ENCODE measurements around the gene PIGW. TPM values are rescaled to one million over a fixed set of nuclear protein-coding genes. Genes with fewer than 3 reads are reported as not detected.
A peak's percentile ranks its signal among the peaks of the same experiment; 100 is the strongest.

Gene PIGW
- total RNA-seq, 4 donors from 2014 or later = 6.9 to 11.0 (median 9.0) TPM

- H3K9me3 ChIP-seq = no peaks in the 10 kb centered on the region
- WGBS, 2 donors = 8 to 9% methylated on average over 15 of the region's 15 CpGs
- intact Hi-C loops (cut with DNase I) = no loop called here
- peaks cover 0 to 54% (median 4%) of the 10 kb centered on the region in 3 donors for H3K36me3 ChIP-seq
- TF ChIP-seq POLR2A (IDR thresholded peaks at IDR 0.05) = no peak
- TF ChIP-seq CTCF (IDR thresholded peaks at IDR 0.05) = peak in 2 of 6 experiments; percentile 2 to 3
- H3K4me3 ChIP-seq = peak overlapping the region; percentile 82 to 94 (median 94)
- peak overlapping the region; percentile 97 to 100 (median 98) for H3K27ac ChIP-seq
- no peaks in the 10 kb centered on the region for H3K27me3 ChIP-seq
- no peak for DNase-seq
- peaks cover 12 to 36% (median 12%) of the 10 kb centered on the region in 3 donors for H3K4me1 ChIP-seq
Observed at GRCh38 chr17:36535669-36536081, 888 bp downstream of the PIGW start.

- intact Hi-C loops (cut with DNase I) = no loop called here
- no peak for DNase-seq
- H3K4me3 ChIP-seq = no peak overlapping the region
- H3K27me3 ChIP-seq = no peaks in the 10 kb centered on the region
- H3K27ac ChIP-seq = no peak overlapping the region
- WGBS, 2 donors = 96 to 100% methylated on average over 3 of the region's 3 CpGs
- H3K9me3 ChIP-seq = no peaks in the 10 kb centered on the region
- TF ChIP-seq CTCF (IDR thresholded peaks at IDR 0.05) = no peak
- TF ChIP-seq POLR2A (IDR thresholded peaks at IDR 0.05) = no peak
- H3K36me3 ChIP-seq = peaks cover 0 to 25% (median 0%) of the 10 kb centered on the region in 3 donors
- peaks cover 0 to 26% (median 9%) of the 10 kb centered on the region in 3 donors for H3K4me1 ChIP-seq
Observed at GRCh38 chr17:36540696-36541095, 5.9 kb downstream of the PIGW start.

GRCh38 chr17:36542755-36543154 is 8.0 kb downstream of the PIGW start:
- intact Hi-C loops (cut with DNase I) = no loop called here
- Histone ChIP-seq H3K9me3 (no peaks in the 10 kb centered on the region), H3K27ac (no peak overlapping the region), H3K27me3 (no peaks in the 10 kb centered on the region), H3K4me3 (no peak overlapping the region), H3K36me3 (peaks cover 0 to 15% (median 0%) of the 10 kb centered on the region in 3 donors), H3K4me1 (peaks cover 6 to 41% (median 26%) of the 10 kb centered on the region in 3 donors)
- no peak for DNase-seq
- 85 to 91% methylated on average over 14 to 15 of the region's 15 CpGs for WGBS, 2 donors
- TF ChIP-seq CTCF (IDR thresholded peaks at IDR 0.05) (no peak), POLR2A (IDR thresholded peaks at IDR 0.05) (no peak)

- Histone ChIP-seq H3K27me3 (no peaks in the 10 kb centered on the region), H3K4me3 (peak overlapping the region; percentile 77 to 100 (median 92)), H3K4me1 (peaks cover 6 to 53% (median 38%) of the 10 kb centered on the region in 3 donors), H3K9me3 (no peaks in the 10 kb centered on the region), H3K27ac (peak overlapping the region; percentile 96 to 100 (median 100)), H3K36me3 (peaks cover 0 to 3% (median 0%) of the 10 kb centered on the region in 3 donors)
- WGBS, 2 donors = 1% methylated on average over 10 of the region's 10 CpGs
- TF ChIP-seq POLR2A (IDR thresholded peaks at IDR 0.05) (peak in 1 of 4 donors; percentile 17), CTCF (IDR thresholded peaks at IDR 0.05) (peak in 2 of 6 experiments; percentile 5 to 34)
- DNase-seq = no peak
- intact Hi-C loops (cut with DNase I) = no loop called here
Observed at GRCh38 chr17:36544044-36544306, 9.2 kb downstream of the PIGW start.

GRCh38 chr17:36544307-36545076 is 9.7 kb downstream of the PIGW start, which contains the start of gene GGNBP2:
GGNBP2 (plus strand) TSS chr17:36544919; CDS start chr17:36545725, 806 bp downstream.
- Histone ChIP-seq H3K27ac (peak within 1 kb of the TSS; percentile 96 to 100 (median 100)), H3K36me3 (no peaks in the 10 kb centered on the region), H3K4me3 (peak within 1 kb of the TSS; percentile 77 to 100 (median 92)), H3K4me1 (peaks cover 9 to 58% (median 41%) of the 10 kb centered on the region in 3 donors), H3K9me3 (no peaks in the 10 kb centered on the region), H3K27me3 (no peaks in the 10 kb centered on the region)
- TF ChIP-seq CTCF (IDR thresholded peaks at IDR 0.05) (no peak), POLR2A (IDR thresholded peaks at IDR 0.05) (peak in 3 of 4 donors; percentile 41 to 92 (median 85))
- intact Hi-C loops (cut with DNase I) = loop anchor here (5.0 kb wide), 1 partner anchor 48 kb away; the partner anchor contains the start of gene DHRS11
- peak; percentile 78 for DNase-seq
- 0 to 1% methylated on average over 9 to 21 of the region's 71 CpGs for WGBS, 2 donors
